DMS53 treated with DMSO at 0.1 percent for 48 hours (cell line): Measurements from ENCODE around the gene GDA.
"Not testable (repeated sequence)": the region's sequence is repeated elsewhere in the genome, so short reads cannot be mapped to it uniquely, and the experiment has no call there.

Experiments
- DNase-seq: peaks from one replicate; lab custom pipeline; 2025; ENCODE audit not compliant: unreplicated experiment; lab: John Stamatoyannopoulos, UW

GDA gene

DNA sequence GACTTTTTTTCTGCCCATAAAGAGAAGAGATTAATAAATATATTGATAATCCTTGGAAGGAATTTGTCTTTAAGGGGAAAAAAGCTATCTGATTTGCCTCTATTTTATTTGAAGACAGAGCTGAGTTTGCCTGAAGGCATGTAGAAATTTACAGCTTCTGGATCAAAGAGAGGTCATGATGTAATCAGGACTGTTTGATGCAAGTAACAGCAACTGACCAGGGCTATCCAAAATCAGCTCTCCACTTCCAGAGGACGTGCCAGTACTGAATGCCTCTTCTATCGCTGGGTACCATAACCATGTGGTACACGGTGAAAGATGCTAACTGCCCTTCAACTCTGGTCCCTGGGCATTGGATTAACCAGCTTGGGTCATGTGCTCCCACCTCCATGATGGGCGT is 125.2 kb downstream of the GDA start:
- DNase-seq = no peak

GRCh38 chr9:72274916-72275315 is 125.7 kb downstream of the GDA start:
- DNase-seq = no peak

DNA sequence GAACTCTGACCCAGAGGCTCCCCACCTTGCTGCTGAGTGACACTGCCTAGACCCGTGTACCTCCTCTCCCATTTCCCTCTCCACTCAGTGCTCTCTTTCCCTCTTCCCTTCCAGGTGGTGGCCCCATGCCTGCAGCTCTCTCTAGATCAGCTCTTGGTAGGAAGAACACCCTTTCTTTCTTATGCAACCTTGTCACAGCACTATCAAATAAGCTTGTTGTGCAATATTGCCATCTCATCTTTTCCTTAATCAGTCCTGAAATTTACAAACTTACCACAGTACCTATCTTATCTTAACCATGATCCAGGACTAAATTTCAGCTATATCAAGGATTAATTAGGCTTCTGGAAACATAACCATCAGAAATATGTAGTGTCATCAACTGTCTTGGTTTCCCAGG is 127.2 kb downstream of the GDA start:
- no peak for DNase-seq

DNA sequence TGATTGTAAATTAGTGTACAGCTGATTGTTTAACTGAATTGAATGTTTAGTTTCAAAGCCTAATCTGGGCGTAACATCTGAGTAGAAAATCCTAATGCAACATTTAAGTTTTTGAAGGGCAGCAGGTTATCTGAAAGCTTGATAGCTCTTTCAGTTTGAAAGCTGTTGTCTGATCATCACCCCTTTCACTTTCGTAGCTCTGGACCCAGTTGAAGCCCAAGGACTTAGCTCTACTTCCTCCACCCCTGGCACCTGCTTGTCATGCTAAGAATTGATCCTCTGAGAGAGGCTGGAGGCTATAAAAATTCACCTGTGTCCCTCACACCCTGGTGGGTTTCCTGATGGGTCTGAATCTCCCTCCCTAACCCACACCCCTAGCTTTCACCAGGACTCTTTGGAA is 129.7 kb downstream of the GDA start:
- no peak for DNase-seq

- DNase-seq = peak; percentile 55
Observed at GRCh38 chr9:72280913-72281500, 131.8 kb downstream of the GDA start.

GRCh38 chr9:72289401-72289800 is 140.2 kb downstream of the GDA start:
- DNase-seq = no peak

GRCh38 chr9:72290311-72290710 is 141.1 kb downstream of the GDA start:
- DNase-seq = no peak

DNA sequence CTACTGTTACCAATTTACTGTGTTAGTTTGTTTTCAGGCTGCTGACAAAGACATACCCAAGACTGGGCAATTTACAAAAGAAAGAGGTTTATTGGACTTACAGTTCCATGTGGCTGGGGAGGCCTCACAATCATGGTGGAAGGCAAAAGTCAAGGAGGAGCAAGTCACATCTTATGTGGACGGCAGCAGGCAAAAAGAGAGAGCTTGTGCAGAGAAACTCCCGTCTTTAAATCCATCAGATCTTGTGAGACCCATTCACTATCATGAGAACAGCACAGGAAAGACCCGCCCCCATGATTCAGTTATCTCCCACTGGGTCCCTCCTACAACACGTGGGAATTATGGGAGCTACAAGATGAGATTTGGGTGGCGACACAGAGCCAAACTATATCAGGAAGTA is 142.3 kb downstream of the GDA start:
- not testable (repeated sequence) for DNase-seq

DNA sequence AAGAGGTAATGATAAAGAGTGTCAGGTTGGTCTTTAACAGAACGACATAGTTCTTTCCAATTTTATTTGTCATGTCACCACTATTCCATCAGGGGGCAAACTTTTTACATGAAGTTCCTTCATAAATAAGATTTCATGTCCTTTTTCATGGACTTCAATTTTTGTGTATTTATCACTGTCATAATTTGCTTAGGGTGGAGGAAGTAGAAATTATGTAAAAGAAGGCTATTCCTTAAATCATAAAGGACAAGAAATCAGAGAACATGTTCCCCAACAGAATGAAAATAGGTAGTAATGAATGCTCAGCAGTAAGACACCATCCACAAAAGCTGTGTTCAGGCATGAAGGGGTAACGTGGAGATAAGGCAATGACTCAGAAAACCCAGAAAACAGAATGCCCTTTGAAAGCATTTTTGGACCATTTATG is 143.0 kb downstream of the GDA start:
- DNase-seq = peak; percentile 8

- DNase-seq = no peak
Observed at GRCh38 chr9:72292874-72293607, 143.8 kb downstream of the GDA start.

GRCh38 chr9:72294936-72295335 is 145.7 kb downstream of the GDA start:
- no peak for DNase-seq

DNA sequence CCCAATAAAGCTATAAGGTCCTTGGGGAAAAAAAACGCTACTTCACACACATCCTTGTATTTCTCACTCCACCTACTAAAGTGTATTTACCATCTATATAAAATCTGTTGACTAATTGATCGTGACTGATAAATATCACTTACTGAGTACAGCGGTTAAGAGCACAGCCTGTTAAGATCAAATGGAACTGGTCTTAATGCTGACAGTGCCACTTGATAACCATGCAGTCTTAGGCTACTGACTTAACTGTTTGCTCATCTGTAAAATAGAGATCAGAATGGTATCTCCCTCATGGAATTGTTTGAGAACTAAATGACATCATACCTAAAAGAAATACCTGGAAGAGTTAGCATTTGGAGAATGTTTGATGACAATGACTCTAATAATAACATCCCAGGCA is 148.3 kb downstream of the GDA start:
- DNase-seq = no peak

GRCh38 chr9:72299017-72299603 is 149.9 kb downstream of the GDA start:
- no peak for DNase-seq

GRCh38 chr9:72300873-72301272 is 151.6 kb downstream of the GDA start:
- no peak for DNase-seq
